HEK293 (cell line): ENCODE results near the gene SLC25A36.

Experiments
- HOXA7 ChIP-seq: sonication (generic); formaldehyde crosslinking; IDR thresholded peaks from 2 replicates; pipeline ENCODE4 v1.8.1; 2022; ENCODE audit warnings: missing genetic modification reagents, borderline replicate concordance
- KLF8 ChIP-seq: fragments of 450-650 bp; formaldehyde crosslinking; IDR thresholded peaks from 2 replicates; pipeline ENCODE4 v1.5.1; 2016; ENCODE audit warnings: missing biosample characterization, missing genetic modification characterization
- MEIS1 ChIP-seq: sonication (generic); formaldehyde crosslinking; IDR thresholded peaks from 2 replicates; pipeline ENCODE4 v1.8.1; 2022; ENCODE audit warnings: missing genetic modification reagents, mild to moderate bottlenecking, borderline replicate concordance
- OVOL3 ChIP-seq: fragments of 450-650 bp; formaldehyde crosslinking; IDR thresholded peaks from 2 replicates; pipeline ENCODE4 v1.5.1; 2016; ENCODE audit warnings: missing biosample characterization, missing genetic modification characterization
- REPIN1 ChIP-seq: fragments of 450-650 bp; formaldehyde crosslinking; IDR thresholded peaks from 2 replicates; pipeline ENCODE4 v1.5.1; 2017; ENCODE audit warnings: missing biosample characterization, missing genetic modification characterization, low read depth
- TCF7L2 ChIP-seq: IDR thresholded peaks from 2 replicates; pipeline ENCODE4 v1.6.1; 2011; ENCODE audit warnings: low read depth, mild to moderate bottlenecking, inconsistent platforms, low read length, moderate library complexity, borderline replicate concordance
- YY2 ChIP-seq: fragments of 450-650 bp; formaldehyde crosslinking; IDR thresholded peaks from 2 replicates; pipeline ENCODE4 v1.5.1; 2016; ENCODE audit warnings: missing biosample characterization, missing genetic modification characterization
- ZBTB17 ChIP-seq: fragments of 450-650 bp; formaldehyde crosslinking; IDR thresholded peaks from 2 replicates; pipeline ENCODE4 v1.5.1; 2016; ENCODE audit warnings: missing biosample characterization, missing genetic modification characterization
- ZNF10 ChIP-seq: fragments of 450-650 bp; formaldehyde crosslinking; IDR thresholded peaks from 2 replicates; pipeline ENCODE4 v1.5.1; 2017; ENCODE audit warnings: missing biosample characterization, missing genetic modification characterization
- ZNF133 ChIP-seq: fragments of 450-650 bp; formaldehyde crosslinking; IDR thresholded peaks from 2 replicates; pipeline ENCODE4 v1.5.1; 2016; ENCODE audit warnings: missing biosample characterization, missing genetic modification characterization
- ZNF2 ChIP-seq: fragments of 450-650 bp; formaldehyde crosslinking; IDR thresholded peaks from 2 replicates; pipeline ENCODE4 v1.5.1; 2016; ENCODE audit warnings: missing biosample characterization, missing genetic modification characterization
- ZNF341 ChIP-seq: fragments of 450-650 bp; formaldehyde crosslinking; IDR thresholded peaks from 2 replicates; pipeline ENCODE4; 2016; ENCODE audit warnings: low read depth, missing biosample characterization, missing genetic modification characterization
- ZNF426 ChIP-seq: fragments of 450-650 bp; formaldehyde crosslinking; IDR thresholded peaks from 2 replicates; pipeline ENCODE4 v1.5.1; 2017; ENCODE audit warnings: missing biosample characterization, missing genetic modification characterization, mild to moderate bottlenecking, inconsistent platforms, moderate library complexity
- ZNF792 ChIP-seq: fragments of 450-650 bp; formaldehyde crosslinking; IDR thresholded peaks from 2 replicates; pipeline ENCODE4 v1.5.1; 2016; ENCODE audit warnings: missing biosample characterization, missing genetic modification characterization
- ZNF843 ChIP-seq: fragments of 450-650 bp; formaldehyde crosslinking; IDR thresholded peaks from 2 replicates; pipeline ENCODE4 v1.5.1; 2016; ENCODE audit warnings: missing biosample characterization, missing genetic modification characterization
- TF ChIP-seq, protein P1 (sequence below): fragments of 450-650 bp; formaldehyde crosslinking; conservative IDR thresholded peaks from 2 replicates; pipeline ENCODE4 v1.5.1; 2016; ENCODE audit warnings: low read depth, missing biosample characterization, missing genetic modification characterization
- TF ChIP-seq, protein P2 (sequence below): fragments of 450-650 bp; formaldehyde crosslinking; IDR thresholded peaks from 2 replicates; pipeline ENCODE4 v1.5.1; 2016; ENCODE audit warnings: missing biosample characterization, missing genetic modification characterization, borderline replicate concordance
- TF ChIP-seq, protein P3 (sequence below): fragments of 450-650 bp; formaldehyde crosslinking; IDR thresholded peaks from 2 replicates; pipeline ENCODE4 v1.5.1; 2016; ENCODE audit warnings: missing biosample characterization, missing genetic modification characterization
- TF ChIP-seq, protein P4 (sequence below): fragments of 450-650 bp; formaldehyde crosslinking; IDR thresholded peaks from 2 replicates; pipeline ENCODE4 v1.5.1; 2017; ENCODE audit warnings: missing biosample characterization, missing genetic modification characterization
- TF ChIP-seq, protein P5 (sequence below): fragments of 450-650 bp; formaldehyde crosslinking; optimal IDR thresholded peaks from 2 replicates; pipeline ENCODE3; 2016; ENCODE audit warnings: missing biosample characterization, mild to moderate bottlenecking, missing genetic modification characterization

Gene SLC25A36

DNA sequence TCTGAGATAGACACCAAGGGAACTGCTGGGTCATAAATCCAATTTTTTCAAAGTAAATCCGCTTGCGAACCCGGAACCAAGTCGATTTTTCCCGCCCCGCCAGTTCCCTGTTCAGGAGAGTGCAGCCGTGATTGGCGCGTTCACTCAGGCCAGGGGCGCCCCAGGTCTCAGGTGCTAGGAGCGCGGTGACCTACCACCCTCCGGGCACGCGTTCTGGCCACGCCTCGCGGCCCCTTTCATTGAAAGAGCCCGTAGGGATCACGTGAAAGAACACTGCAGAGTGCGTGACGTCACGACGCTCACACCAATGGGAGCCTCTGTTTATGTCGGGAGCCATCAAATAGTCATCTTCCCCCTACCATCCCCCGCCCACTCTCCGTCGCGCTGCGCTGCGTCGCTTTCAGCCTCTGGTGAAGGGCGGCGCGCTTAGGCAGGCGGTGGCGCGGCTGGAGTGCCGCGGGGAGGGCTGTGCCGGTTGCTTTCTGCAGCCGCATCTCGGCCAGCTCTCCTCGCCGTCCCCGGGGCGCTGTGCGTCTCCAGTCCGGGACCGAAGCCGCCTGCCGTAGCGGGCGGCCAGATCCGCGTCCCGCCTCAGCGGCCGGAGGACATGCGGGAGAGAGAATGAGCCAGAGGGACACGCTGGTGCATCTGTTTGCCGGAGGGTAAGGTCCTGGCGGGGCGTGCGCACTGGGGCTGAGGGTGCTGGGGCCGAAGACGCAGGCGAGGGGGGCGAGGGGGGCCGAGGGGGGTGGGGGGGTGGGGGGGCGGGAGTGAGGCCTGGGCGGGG is at the start of gene SLC25A36 (continued):
- TF ChIP-seq, protein P1, sequence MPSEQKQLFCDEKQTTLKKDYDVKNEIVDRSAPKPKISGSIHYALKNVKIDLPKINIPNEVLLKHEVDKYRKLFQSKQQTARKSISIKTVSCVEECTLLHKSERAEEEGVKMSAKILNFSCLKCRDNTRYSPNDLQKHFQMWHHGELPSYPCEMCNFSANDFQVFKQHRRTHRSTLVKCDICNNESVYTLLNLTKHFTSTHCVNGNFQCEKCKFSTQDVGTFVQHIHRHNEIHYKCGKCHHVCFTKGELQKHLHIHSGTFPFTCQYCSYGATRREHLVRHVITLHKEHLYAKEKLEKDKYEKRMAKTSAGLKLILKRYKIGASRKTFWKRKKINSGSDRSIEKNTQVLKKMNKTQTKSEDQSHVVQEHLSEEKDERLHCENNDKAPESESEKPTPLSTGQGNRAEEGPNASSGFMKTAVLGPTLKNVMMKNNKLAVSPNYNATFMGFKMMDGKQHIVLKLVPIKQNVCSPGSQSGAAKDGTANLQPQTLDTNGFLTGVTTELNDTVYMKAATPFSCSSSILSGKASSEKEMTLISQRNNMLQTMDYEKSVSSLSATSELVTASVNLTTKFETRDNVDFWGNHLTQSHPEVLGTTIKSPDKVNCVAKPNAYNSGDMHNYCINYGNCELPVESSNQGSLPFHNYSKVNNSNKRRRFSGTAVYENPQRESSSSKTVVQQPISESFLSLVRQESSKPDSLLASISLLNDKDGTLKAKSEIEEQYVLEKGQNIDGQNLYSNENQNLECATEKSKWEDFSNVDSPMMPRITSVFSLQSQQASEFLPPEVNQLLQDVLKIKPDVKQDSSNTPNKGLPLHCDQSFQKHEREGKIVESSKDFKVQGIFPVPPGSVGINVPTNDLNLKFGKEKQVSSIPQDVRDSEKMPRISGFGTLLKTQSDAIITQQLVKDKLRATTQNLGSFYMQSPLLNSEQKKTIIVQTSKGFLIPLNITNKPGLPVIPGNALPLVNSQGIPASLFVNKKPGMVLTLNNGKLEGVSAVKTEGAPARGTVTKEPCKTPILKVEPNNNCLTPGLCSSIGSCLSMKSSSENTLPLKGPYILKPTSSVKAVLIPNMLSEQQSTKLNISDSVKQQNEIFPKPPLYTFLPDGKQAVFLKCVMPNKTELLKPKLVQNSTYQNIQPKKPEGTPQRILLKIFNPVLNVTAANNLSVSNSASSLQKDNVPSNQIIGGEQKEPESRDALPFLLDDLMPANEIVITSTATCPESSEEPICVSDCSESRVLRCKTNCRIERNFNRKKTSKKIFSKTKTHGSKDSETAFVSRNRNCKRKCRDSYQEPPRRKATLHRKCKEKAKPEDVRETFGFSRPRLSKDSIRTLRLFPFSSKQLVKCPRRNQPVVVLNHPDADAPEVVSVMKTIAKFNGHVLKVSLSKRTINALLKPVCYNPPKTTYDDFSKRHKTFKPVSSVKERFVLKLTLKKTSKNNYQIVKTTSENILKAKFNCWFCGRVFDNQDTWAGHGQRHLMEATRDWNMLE (tag by site-specific recombination): no peak
- no peak for TF ChIP-seq ZNF792 (tag by site-specific recombination)
- TF ChIP-seq, protein P2, sequence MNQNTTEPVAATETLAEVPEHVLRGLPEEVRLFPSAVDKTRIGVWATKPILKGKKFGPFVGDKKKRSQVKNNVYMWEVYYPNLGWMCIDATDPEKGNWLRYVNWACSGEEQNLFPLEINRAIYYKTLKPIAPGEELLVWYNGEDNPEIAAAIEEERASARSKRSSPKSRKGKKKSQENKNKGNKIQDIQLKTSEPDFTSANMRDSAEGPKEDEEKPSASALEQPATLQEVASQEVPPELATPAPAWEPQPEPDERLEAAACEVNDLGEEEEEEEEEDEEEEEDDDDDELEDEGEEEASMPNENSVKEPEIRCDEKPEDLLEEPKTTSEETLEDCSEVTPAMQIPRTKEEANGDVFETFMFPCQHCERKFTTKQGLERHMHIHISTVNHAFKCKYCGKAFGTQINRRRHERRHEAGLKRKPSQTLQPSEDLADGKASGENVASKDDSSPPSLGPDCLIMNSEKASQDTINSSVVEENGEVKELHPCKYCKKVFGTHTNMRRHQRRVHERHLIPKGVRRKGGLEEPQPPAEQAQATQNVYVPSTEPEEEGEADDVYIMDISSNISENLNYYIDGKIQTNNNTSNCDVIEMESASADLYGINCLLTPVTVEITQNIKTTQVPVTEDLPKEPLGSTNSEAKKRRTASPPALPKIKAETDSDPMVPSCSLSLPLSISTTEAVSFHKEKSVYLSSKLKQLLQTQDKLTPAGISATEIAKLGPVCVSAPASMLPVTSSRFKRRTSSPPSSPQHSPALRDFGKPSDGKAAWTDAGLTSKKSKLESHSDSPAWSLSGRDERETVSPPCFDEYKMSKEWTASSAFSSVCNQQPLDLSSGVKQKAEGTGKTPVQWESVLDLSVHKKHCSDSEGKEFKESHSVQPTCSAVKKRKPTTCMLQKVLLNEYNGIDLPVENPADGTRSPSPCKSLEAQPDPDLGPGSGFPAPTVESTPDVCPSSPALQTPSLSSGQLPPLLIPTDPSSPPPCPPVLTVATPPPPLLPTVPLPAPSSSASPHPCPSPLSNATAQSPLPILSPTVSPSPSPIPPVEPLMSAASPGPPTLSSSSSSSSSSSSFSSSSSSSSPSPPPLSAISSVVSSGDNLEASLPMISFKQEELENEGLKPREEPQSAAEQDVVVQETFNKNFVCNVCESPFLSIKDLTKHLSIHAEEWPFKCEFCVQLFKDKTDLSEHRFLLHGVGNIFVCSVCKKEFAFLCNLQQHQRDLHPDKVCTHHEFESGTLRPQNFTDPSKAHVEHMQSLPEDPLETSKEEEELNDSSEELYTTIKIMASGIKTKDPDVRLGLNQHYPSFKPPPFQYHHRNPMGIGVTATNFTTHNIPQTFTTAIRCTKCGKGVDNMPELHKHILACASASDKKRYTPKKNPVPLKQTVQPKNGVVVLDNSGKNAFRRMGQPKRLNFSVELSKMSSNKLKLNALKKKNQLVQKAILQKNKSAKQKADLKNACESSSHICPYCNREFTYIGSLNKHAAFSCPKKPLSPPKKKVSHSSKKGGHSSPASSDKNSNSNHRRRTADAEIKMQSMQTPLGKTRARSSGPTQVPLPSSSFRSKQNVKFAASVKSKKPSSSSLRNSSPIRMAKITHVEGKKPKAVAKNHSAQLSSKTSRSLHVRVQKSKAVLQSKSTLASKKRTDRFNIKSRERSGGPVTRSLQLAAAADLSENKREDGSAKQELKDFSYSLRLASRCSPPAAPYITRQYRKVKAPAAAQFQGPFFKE (tag by site-specific recombination): no peak
- TF ChIP-seq ZBTB17 (tag by site-specific recombination): peak; percentile 52
- no peak for TF ChIP-seq HOXA7 (CRISPR knock-in tag)
- TF ChIP-seq YY2 (tag by site-specific recombination): no peak
- peak; percentile 69 for TF ChIP-seq KLF8 (tag by site-specific recombination)
- TF ChIP-seq MEIS1 (CRISPR knock-in tag): no peak
- peak; percentile 26; the same call in 1 of the 2 replicates for TF ChIP-seq ZNF843 (tag by site-specific recombination)
- TF ChIP-seq OVOL3 (tag by site-specific recombination): no peak
- TF ChIP-seq, protein P3, sequence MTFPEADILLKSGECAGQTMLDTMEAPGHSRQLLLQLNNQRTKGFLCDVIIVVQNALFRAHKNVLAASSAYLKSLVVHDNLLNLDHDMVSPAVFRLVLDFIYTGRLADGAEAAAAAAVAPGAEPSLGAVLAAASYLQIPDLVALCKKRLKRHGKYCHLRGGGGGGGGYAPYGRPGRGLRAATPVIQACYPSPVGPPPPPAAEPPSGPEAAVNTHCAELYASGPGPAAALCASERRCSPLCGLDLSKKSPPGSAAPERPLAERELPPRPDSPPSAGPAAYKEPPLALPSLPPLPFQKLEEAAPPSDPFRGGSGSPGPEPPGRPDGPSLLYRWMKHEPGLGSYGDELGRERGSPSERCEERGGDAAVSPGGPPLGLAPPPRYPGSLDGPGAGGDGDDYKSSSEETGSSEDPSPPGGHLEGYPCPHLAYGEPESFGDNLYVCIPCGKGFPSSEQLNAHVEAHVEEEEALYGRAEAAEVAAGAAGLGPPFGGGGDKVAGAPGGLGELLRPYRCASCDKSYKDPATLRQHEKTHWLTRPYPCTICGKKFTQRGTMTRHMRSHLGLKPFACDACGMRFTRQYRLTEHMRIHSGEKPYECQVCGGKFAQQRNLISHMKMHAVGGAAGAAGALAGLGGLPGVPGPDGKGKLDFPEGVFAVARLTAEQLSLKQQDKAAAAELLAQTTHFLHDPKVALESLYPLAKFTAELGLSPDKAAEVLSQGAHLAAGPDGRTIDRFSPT (tag by site-specific recombination): peak; percentile 75; the same call in 1 of the 2 replicates
- no peak for TF ChIP-seq ZNF2 (tag by site-specific recombination)
- TF ChIP-seq, protein P4, sequence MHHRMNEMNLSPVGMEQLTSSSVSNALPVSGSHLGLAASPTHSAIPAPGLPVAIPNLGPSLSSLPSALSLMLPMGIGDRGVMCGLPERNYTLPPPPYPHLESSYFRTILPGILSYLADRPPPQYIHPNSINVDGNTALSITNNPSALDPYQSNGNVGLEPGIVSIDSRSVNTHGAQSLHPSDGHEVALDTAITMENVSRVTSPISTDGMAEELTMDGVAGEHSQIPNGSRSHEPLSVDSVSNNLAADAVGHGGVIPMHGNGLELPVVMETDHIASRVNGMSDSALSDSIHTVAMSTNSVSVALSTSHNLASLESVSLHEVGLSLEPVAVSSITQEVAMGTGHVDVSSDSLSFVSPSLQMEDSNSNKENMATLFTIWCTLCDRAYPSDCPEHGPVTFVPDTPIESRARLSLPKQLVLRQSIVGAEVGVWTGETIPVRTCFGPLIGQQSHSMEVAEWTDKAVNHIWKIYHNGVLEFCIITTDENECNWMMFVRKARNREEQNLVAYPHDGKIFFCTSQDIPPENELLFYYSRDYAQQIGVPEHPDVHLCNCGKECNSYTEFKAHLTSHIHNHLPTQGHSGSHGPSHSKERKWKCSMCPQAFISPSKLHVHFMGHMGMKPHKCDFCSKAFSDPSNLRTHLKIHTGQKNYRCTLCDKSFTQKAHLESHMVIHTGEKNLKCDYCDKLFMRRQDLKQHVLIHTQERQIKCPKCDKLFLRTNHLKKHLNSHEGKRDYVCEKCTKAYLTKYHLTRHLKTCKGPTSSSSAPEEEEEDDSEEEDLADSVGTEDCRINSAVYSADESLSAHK (tag by site-specific recombination): no peak
- TF ChIP-seq, protein P5, sequence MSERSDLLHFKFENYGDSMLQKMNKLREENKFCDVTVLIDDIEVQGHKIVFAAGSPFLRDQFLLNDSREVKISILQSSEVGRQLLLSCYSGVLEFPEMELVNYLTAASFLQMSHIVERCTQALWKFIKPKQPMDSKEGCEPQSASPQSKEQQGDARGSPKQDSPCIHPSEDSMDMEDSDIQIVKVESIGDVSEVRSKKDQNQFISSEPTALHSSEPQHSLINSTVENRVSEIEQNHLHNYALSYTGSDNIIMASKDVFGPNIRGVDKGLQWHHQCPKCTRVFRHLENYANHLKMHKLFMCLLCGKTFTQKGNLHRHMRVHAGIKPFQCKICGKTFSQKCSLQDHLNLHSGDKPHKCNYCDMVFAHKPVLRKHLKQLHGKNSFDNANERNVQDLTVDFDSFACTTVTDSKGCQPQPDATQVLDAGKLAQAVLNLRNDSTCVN (tag by site-specific recombination): peak; percentile 92
- peak; percentile 83 for TF ChIP-seq ZNF341 (tag by site-specific recombination)
- TF ChIP-seq ZNF426: no peak
- peak; percentile 88; the same call in 1 of the 2 replicates for TF ChIP-seq TCF7L2
- no peak for TF ChIP-seq REPIN1 (tag by site-specific recombination)
- TF ChIP-seq ZNF133 (tag by site-specific recombination): no peak
- TF ChIP-seq ZNF10: peak; percentile 87
